GM23248 (cell line): ENCODE data around the gene CFAP61.

Source experiments
- EZH2 ChIP-seq: fragments of 200-600 bp; sonication (generic); IDR thresholded peaks from 2 replicates; pipeline ENCODE4 v1.6.1; 2018; ENCODE audit warnings: antibody characterized with exemption, mild to moderate bottlenecking; ENCODE audit not compliant: insufficient read depth, poor library complexity, severe bottlenecking
- EZH2phosphoT487 ChIP-seq: fragments of 200-600 bp; sonication (generic); IDR thresholded peaks from 2 replicates; pipeline ENCODE4 v1.6.1; 2018; ENCODE audit warnings: antibody characterized with exemption, moderate library complexity, mild to moderate bottlenecking, low read depth; ENCODE audit not compliant: insufficient read depth

DNA sequence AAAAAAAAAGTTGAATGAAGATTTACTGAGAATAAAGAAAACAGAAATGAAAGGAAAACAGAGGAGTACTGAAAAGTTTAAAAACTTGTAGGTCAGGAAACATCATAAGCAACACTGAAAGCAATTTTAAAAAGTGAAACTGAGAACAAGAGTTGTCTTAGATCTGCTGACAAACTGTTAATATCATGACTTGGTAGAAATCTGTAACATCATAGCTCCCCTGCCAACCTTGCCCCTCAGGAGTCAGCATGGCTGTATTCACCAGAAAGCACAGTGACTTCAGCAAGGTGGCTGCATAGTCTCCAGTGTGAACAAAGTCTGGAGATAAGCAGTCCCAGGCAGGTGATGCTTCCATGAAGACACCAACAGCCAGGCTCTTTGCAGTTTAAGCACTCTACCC is 29.8 kb upstream of the CFAP61 start:
- TF ChIP-seq EZH2, result no peak
- no peak for TF ChIP-seq EZH2phosphoT487
